DND-41 (cell line): ENCODE measurements around the gene PIM2.

Experiments
- ATAC-seq: fragments of 200-7000 bp; cut with Tn5 transposase; 3 replicates; pipeline ENCODE4 v1.9.1; 2021; ENCODE audit warnings: low read depth; ENCODE audit not compliant: insufficient read depth
- DNase-seq: peaks from one replicate; pipeline ENCODE4 v3.0.0-alpha.2; 2020
- H2AFZ ChIP-seq: 2 replicates; pipeline ENCODE4 v1.6.0; 2012; ENCODE audit warnings: low read depth, low read length
- H3K27ac ChIP-seq: 2 replicates; pipeline ENCODE4 v1.5.1; 2012; ENCODE audit warnings: low read length, inconsistent platforms
- H3K27me3 ChIP-seq: fragments of 200-600 bp; sonication (generic); 2 replicates; pipeline ENCODE4 v1.6.0; 2012; ENCODE audit warnings: low read length, mild to moderate bottlenecking, inconsistent platforms; ENCODE audit not compliant: insufficient read depth, poor library complexity
- H3K36me3 ChIP-seq: 2 replicates; pipeline ENCODE4 v1.5.1; 2012; ENCODE audit warnings: low read length, inconsistent platforms; ENCODE audit not compliant: insufficient read depth
- H3K4me1 ChIP-seq: 2 replicates; pipeline ENCODE4 v1.5.1; 2012; ENCODE audit warnings: mild to moderate bottlenecking, low read length; ENCODE audit not compliant: insufficient read depth
- H3K4me2 ChIP-seq: 2 replicates; pipeline ENCODE4 v1.6.0; 2012; ENCODE audit warnings: mild to moderate bottlenecking, moderate library complexity, low read length, inconsistent platforms; ENCODE audit not compliant: insufficient read depth
- H3K4me3 ChIP-seq, 2 experiments: fragments of 200-600 bp in 1 of 2; shearing (Covaris generic) in 1 of 2; 2 replicates each; pipeline ENCODE4 v1.5.1; 2012 to 2016; ENCODE audit warnings: inconsistent platforms in 2 of 2, low read length in 2 of 2, mild to moderate bottlenecking in 2 of 2, low read depth in 1 of 2, moderate library complexity in 1 of 2
- H3K79me2 ChIP-seq: 2 replicates; pipeline ENCODE4 v1.6.0; 2012; ENCODE audit warnings: low read length, inconsistent platforms; ENCODE audit not compliant: insufficient read depth
- H3K9ac ChIP-seq: 2 replicates; pipeline ENCODE4 v1.6.0; 2012; ENCODE audit warnings: low read depth, mild to moderate bottlenecking, inconsistent platforms, low read length, moderate library complexity
- H3K9me3 ChIP-seq: 2 replicates; pipeline ENCODE4 v1.5.1; 2012; ENCODE audit warnings: low read length, moderate library complexity, mild to moderate bottlenecking, inconsistent platforms; ENCODE audit not compliant: insufficient read depth, severe bottlenecking
- H4K20me1 ChIP-seq: 2 replicates; pipeline ENCODE4 v1.6.0; 2012; ENCODE audit warnings: low read length; ENCODE audit not compliant: insufficient read depth
- CTCF ChIP-seq: IDR thresholded peaks from 2 replicates; pipeline ENCODE4 v1.5.1; 2012; ENCODE audit warnings: borderline replicate concordance, low read length, moderate library complexity, mild to moderate bottlenecking; ENCODE audit not compliant: poor library complexity, severe bottlenecking; ENCODE audit errors: extremely low read depth
- EZH2 ChIP-seq: IDR thresholded peaks from 3 replicates; pipeline ENCODE4 v1.6.1; 2012; ENCODE audit warnings: borderline replicate concordance, low read depth, mild to moderate bottlenecking, moderate library complexity, low read length, inconsistent platforms; ENCODE audit not compliant: severe bottlenecking

PIM2 gene

GRCh38 chrX:48935301-48935670 lies 16.5 kb upstream of the PIM2 start:
- no peak for DNase-seq
- no peaks in the 10 kb centered on the region for H3K9me3 ChIP-seq
- ATAC-seq = no peak
- no peak for TF ChIP-seq CTCF
- TF ChIP-seq EZH2 = no peak
- H3K4me3 ChIP-seq = no peak overlapping the region
- H4K20me1 ChIP-seq = peaks cover 53% of the 10 kb centered on the region
- peaks cover 50% of the 10 kb centered on the region for H3K36me3 ChIP-seq
- peaks cover 39% of the 10 kb centered on the region for H3K4me1 ChIP-seq
- no peak overlapping the region for H2AFZ ChIP-seq
- no peaks in the 10 kb centered on the region for H3K27me3 ChIP-seq
- H3K4me2 ChIP-seq = no peak overlapping the region
- no peak overlapping the region for H3K9ac ChIP-seq
- H3K79me2 ChIP-seq = peaks cover 35% of the 10 kb centered on the region
- H3K27ac ChIP-seq = no peak overlapping the region

- DNase-seq (no peak), ATAC-seq (no peak)
- Histone ChIP-seq H3K4me3 (no peak overlapping the region), H2AFZ (no peak overlapping the region), H3K27ac (no peak overlapping the region), H3K9me3 (no peaks in the 10 kb centered on the region), H3K9ac (no peak overlapping the region), H3K79me2 (peaks cover 30% of the 10 kb centered on the region), H3K4me1 (peaks cover 33% of the 10 kb centered on the region), H3K36me3 (peaks cover 48% of the 10 kb centered on the region), H3K27me3 (no peaks in the 10 kb centered on the region), H3K4me2 (no peak overlapping the region), H4K20me1 (peaks cover 48% of the 10 kb centered on the region)
- TF ChIP-seq EZH2 = no peak
- TF ChIP-seq CTCF = no peak
Observed at GRCh38 chrX:48934581-48935300, 15.9 kb upstream of the PIM2 start.

GRCh38 chrX:48933757-48934156 lies 14.9 kb upstream of the PIM2 start:
- Histone ChIP-seq H3K79me2 (peaks cover 20% of the 10 kb centered on the region), H3K9ac (no peak overlapping the region), H3K27ac (no peak overlapping the region), H4K20me1 (peaks cover 38% of the 10 kb centered on the region), H3K36me3 (peaks cover 44% of the 10 kb centered on the region), H3K4me3 (no peak overlapping the region), H3K9me3 (no peaks in the 10 kb centered on the region), H3K4me2 (no peak overlapping the region), H3K4me1 (peaks cover 23% of the 10 kb centered on the region), H3K27me3 (no peaks in the 10 kb centered on the region), H2AFZ (no peak overlapping the region)
- TF ChIP-seq EZH2 (no peak), CTCF (no peak)
- ATAC-seq (no peak), DNase-seq (no peak)
